GM23338 (cell line): Measurements from ENCODE around the gene GET4. TPM values are rescaled to one million over a fixed set of nuclear protein-coding genes. Genes with fewer than 3 reads are reported as not detected.
A peak's percentile ranks its signal among the peaks of the same experiment; 100 is the strongest.

Experiments used
- ATAC-seq: fragments of 200-7000 bp; cut with Tn5 transposase; 3 replicates; pipeline ENCODE4 v1.9.1; 2020
- DNase-seq: peaks from one replicate; pipeline ENCODE4 v3.0.0-alpha.2; 2015; ENCODE audit warnings: low spot score
- H2AFZ ChIP-seq: fragments of 200-600 bp; sonication (generic); 2 replicates; pipeline ENCODE4 v1.8.0; 2016; ENCODE audit warnings: antibody characterized with exemption, mild to moderate bottlenecking, moderate library complexity
- H3F3A ChIP-seq: fragments of 200-600 bp; sonication (generic); replicated peaks from 2 replicates; pipeline ENCODE4 v1.8.0; 2017; ENCODE audit warnings: antibody characterized with exemption, mixed run types, low read depth
- H3K27ac ChIP-seq: fragments of 200-600 bp; sonication (generic); 2 replicates; pipeline ENCODE4 v1.6.1; 2016; ENCODE audit warnings: low read depth
- H3K27me3 ChIP-seq: fragments of 200-600 bp; sonication (generic); 2 replicates; pipeline ENCODE4 v1.8.0; 2016; ENCODE audit warnings: mild to moderate bottlenecking, mixed run types, moderate library complexity; ENCODE audit not compliant: insufficient read depth
- H3K36me3 ChIP-seq: fragments of 200-600 bp; sonication (generic); 2 replicates; pipeline ENCODE4 v1.8.0; 2016; ENCODE audit warnings: mild to moderate bottlenecking; ENCODE audit not compliant: insufficient read depth
- H3K4me1 ChIP-seq: fragments of 200-600 bp; sonication (generic); 2 replicates; pipeline ENCODE4 v1.8.0; 2016; ENCODE audit warnings: mild to moderate bottlenecking, moderate library complexity; ENCODE audit not compliant: insufficient read depth
- H3K4me2 ChIP-seq: fragments of 200-600 bp; sonication (generic); 2 replicates; pipeline ENCODE4 v1.7.1; 2017; ENCODE audit warnings: mixed run types
- H3K4me3 ChIP-seq: fragments of 200-600 bp; sonication (generic); 2 replicates; pipeline ENCODE4 v1.6.1; 2016; ENCODE audit warnings: mixed run types
- H3K79me2 ChIP-seq: fragments of 200-600 bp; sonication (generic); replicated peaks from 2 replicates; pipeline ENCODE4 v1.8.0; 2017; ENCODE audit warnings: mild to moderate bottlenecking; ENCODE audit not compliant: insufficient read depth
- H3K9me2 ChIP-seq: fragments of 200-600 bp; sonication (generic); 2 replicates; pipeline ENCODE4 v1.8.0; 2017; ENCODE audit not compliant: insufficient read depth
- H4K20me1 ChIP-seq: fragments of 200-600 bp; sonication (generic); replicated peaks from 2 replicates; pipeline ENCODE4 v1.8.0; 2017; ENCODE audit warnings: mild to moderate bottlenecking; ENCODE audit not compliant: insufficient read depth
- H3K27ac Mint-ChIP-seq: 2 replicates; pipeline ENCODE4 v1.8.0; 2020; ENCODE audit warnings: inconsistent platforms, mild to moderate bottlenecking, moderate library complexity, mixed read lengths
- H3K27me3 Mint-ChIP-seq: 3 replicates; pipeline ENCODE4 v1.8.0; 2022; ENCODE audit warnings: low read depth, mild to moderate bottlenecking, moderate library complexity, mixed read lengths, inconsistent platforms; ENCODE audit not compliant: insufficient read depth, poor library complexity
- H3K36me3 Mint-ChIP-seq: 3 replicates; pipeline ENCODE4 v1.8.0; 2021; ENCODE audit warnings: low read depth, mild to moderate bottlenecking, inconsistent platforms, moderate library complexity, mixed read lengths
- H3K4me1 Mint-ChIP-seq: 3 replicates; pipeline ENCODE4 v1.8.0; 2020; ENCODE audit warnings: mild to moderate bottlenecking, inconsistent platforms, mixed read lengths
- H3K4me3 Mint-ChIP-seq: 3 replicates; pipeline ENCODE4 v1.8.0; 2021; ENCODE audit warnings: moderate library complexity, mild to moderate bottlenecking, inconsistent platforms, mixed read lengths
- H3K9me3 Mint-ChIP-seq: 3 replicates; pipeline ENCODE4 v1.8.0; 2020; ENCODE audit warnings: moderate library complexity, mild to moderate bottlenecking, inconsistent platforms, mixed read lengths
- CREB1 ChIP-seq: fragments of 250-450 bp; sonication (Bioruptor Pico); IDR thresholded peaks from 2 replicates; pipeline ENCODE4 v1.5.0; 2020; ENCODE audit warnings: low read depth, mild to moderate bottlenecking, moderate library complexity
- EZH2 ChIP-seq: fragments of 200-600 bp; sonication (generic); IDR thresholded peaks from one replicate; pipeline ENCODE4 v1.8.0; 2017; ENCODE audit warnings: antibody characterized with exemption, mild to moderate bottlenecking, low read depth; ENCODE audit not compliant: unreplicated experiment
- EZH2phosphoT487 ChIP-seq: fragments of 200-600 bp; sonication (generic); IDR thresholded peaks from one replicate; pipeline ENCODE4 v1.8.1; 2018; ENCODE audit warnings: antibody characterized with exemption; ENCODE audit not compliant: unreplicated experiment
- NANOG ChIP-seq: IDR thresholded peaks from 2 replicates; pipeline ENCODE4 v1.6.1; 2016; ENCODE audit warnings: antibody characterized with exemption, borderline replicate concordance
- STAT1 ChIP-seq: IDR thresholded peaks from one replicate; pipeline ENCODE4 v1.6.1; 2016; ENCODE audit warnings: antibody characterized with exemption; ENCODE audit not compliant: unreplicated experiment
- ZNF331 ChIP-seq: fragments of 250-450 bp; sonication (Bioruptor Pico); IDR thresholded peaks from 2 replicates; pipeline ENCODE4 v1.5.0; 2020; ENCODE audit warnings: low read depth, mild to moderate bottlenecking, moderate library complexity
- polyA plus RNA-seq: library from polyadenylated mRNA; unstranded; fragments of >200 nt; fragmentation: Nextera tagmentation; extraction: Ambion mirVana; gene quantifications from 2 replicates; pipeline ENCODE4 v1.2.1, GENCODE V29; 2016
- total RNA-seq: library from RNA; depleted of rRNA; stranded (reverse); fragments of >200 nt; shearing (Covaris generic); gene quantifications from 2 replicates; pipeline ENCODE4 v1.2.3, GENCODE V29; 2014
- TF ChIP-seq, protein P1 (sequence below): IDR thresholded peaks from 2 replicates; pipeline ENCODE4 v1.6.1; 2016; ENCODE audit warnings: antibody characterized with exemption
- TF ChIP-seq, protein P2 (sequence below): IDR thresholded peaks from one replicate; pipeline ENCODE4 v1.6.1; 2018; ENCODE audit warnings: antibody characterized with exemption; ENCODE audit not compliant: unreplicated experiment
- TF ChIP-seq, protein P3 (sequence below), 2 experiments: fragments of 200-600 bp in 1 of 2; sonication (generic) in 1 of 2; conservative IDR thresholded peaks; 2 replicates each; pipeline versions ENCODE4 v1.5.1 to v1.6.1; 2016 to 2017; ENCODE audit warnings: antibody characterized with exemption in 2 of 2, low read depth in 2 of 2, mild to moderate bottlenecking in 2 of 2, moderate library complexity in 1 of 2

The GET4 gene
- total and polyA plus RNA-seq, 2 experiments from 2014 or later, result 48.0 to 79.1 TPM

DNA sequence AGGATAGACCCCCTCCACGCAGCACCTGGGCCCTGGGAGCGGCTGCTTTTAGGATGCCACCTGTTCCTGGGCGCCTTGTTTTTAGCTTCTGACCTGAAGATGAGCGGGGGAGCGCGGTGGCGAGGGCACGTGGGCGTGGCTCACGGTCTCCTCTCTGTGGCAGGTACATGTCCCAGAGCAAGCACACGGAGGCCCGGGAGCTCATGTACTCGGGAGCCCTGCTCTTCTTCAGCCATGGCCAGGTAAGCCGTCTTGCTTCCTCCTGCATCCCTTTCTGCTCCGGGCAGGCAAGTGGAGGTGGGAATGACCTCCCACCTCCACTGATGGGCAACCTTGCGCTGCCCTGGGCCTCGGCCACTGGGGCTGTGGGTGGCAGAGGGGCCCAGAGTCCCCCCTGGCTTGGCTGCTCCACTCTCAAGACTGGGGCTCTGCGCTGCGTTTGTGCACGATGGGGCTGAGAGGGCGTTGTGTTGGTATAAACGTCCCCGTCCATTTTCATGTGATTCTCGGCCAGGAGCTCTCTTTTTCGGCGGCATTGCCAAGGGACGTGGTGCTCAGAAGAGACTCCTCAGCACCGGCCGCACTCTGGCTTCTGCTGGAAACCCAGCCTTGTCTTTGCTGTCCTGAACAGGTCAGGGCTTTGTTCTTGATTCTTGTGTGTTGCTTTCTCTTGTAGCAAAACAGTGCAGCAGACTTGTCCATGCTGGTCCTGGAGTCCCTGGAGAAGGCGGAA is 9.7 kb downstream of the GET4 start:
- no peaks in the 10 kb centered on the region for H3K9me2 ChIP-seq
- H3K36me3 Mint-ChIP-seq, result peaks cover 34% of the 10 kb centered on the region
- no peak overlapping the region for H3K4me2 ChIP-seq
- H3K27ac Mint-ChIP-seq, result peak overlapping the region; percentile 52
- H3K9me3 Mint-ChIP-seq, result no peaks in the 10 kb centered on the region
- H2AFZ ChIP-seq, result no peak overlapping the region
- H3K27me3 Mint-ChIP-seq, result peaks cover 2% of the 10 kb centered on the region
- H3K4me3 Mint-ChIP-seq, result no peak overlapping the region
- H3K79me2 ChIP-seq, result peaks cover 83% of the 10 kb centered on the region
- no peak for TF ChIP-seq EZH2phosphoT487
- no peak for TF ChIP-seq ZNF331
- no peak for TF ChIP-seq NANOG
- TF ChIP-seq STAT1, result no peak
- TF ChIP-seq CREB1, result no peak
- TF ChIP-seq, protein P1, sequence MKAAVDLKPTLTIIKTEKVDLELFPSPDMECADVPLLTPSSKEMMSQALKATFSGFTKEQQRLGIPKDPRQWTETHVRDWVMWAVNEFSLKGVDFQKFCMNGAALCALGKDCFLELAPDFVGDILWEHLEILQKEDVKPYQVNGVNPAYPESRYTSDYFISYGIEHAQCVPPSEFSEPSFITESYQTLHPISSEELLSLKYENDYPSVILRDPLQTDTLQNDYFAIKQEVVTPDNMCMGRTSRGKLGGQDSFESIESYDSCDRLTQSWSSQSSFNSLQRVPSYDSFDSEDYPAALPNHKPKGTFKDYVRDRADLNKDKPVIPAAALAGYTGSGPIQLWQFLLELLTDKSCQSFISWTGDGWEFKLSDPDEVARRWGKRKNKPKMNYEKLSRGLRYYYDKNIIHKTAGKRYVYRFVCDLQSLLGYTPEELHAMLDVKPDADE, result no peak
- no peak for TF ChIP-seq EZH2
- TF ChIP-seq, protein P2, sequence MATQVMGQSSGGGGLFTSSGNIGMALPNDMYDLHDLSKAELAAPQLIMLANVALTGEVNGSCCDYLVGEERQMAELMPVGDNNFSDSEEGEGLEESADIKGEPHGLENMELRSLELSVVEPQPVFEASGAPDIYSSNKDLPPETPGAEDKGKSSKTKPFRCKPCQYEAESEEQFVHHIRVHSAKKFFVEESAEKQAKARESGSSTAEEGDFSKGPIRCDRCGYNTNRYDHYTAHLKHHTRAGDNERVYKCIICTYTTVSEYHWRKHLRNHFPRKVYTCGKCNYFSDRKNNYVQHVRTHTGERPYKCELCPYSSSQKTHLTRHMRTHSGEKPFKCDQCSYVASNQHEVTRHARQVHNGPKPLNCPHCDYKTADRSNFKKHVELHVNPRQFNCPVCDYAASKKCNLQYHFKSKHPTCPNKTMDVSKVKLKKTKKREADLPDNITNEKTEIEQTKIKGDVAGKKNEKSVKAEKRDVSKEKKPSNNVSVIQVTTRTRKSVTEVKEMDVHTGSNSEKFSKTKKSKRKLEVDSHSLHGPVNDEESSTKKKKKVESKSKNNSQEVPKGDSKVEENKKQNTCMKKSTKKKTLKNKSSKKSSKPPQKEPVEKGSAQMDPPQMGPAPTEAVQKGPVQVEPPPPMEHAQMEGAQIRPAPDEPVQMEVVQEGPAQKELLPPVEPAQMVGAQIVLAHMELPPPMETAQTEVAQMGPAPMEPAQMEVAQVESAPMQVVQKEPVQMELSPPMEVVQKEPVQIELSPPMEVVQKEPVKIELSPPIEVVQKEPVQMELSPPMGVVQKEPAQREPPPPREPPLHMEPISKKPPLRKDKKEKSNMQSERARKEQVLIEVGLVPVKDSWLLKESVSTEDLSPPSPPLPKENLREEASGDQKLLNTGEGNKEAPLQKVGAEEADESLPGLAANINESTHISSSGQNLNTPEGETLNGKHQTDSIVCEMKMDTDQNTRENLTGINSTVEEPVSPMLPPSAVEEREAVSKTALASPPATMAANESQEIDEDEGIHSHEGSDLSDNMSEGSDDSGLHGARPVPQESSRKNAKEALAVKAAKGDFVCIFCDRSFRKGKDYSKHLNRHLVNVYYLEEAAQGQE, result no peak
- H4K20me1 ChIP-seq, result peaks cover 30% of the 10 kb centered on the region
- no peak for ATAC-seq
- H3K27ac ChIP-seq, result 0 out of 2 replicates have a peak overlapping the region, but pooled peaks have one; percentile 32
- no peaks in the 10 kb centered on the region for H3F3A ChIP-seq
- no peak overlapping the region for H3K4me3 ChIP-seq
- no peaks in the 10 kb centered on the region; the same call in 1 of the 2 replicates for H3K4me1 ChIP-seq
- peaks cover 15% of the 10 kb centered on the region for H3K4me1 Mint-ChIP-seq
- DNase-seq, result no peak
- H3K27me3 ChIP-seq, result no peaks in the 10 kb centered on the region
- H3K36me3 ChIP-seq, result no peaks in the 10 kb centered on the region

DNA sequence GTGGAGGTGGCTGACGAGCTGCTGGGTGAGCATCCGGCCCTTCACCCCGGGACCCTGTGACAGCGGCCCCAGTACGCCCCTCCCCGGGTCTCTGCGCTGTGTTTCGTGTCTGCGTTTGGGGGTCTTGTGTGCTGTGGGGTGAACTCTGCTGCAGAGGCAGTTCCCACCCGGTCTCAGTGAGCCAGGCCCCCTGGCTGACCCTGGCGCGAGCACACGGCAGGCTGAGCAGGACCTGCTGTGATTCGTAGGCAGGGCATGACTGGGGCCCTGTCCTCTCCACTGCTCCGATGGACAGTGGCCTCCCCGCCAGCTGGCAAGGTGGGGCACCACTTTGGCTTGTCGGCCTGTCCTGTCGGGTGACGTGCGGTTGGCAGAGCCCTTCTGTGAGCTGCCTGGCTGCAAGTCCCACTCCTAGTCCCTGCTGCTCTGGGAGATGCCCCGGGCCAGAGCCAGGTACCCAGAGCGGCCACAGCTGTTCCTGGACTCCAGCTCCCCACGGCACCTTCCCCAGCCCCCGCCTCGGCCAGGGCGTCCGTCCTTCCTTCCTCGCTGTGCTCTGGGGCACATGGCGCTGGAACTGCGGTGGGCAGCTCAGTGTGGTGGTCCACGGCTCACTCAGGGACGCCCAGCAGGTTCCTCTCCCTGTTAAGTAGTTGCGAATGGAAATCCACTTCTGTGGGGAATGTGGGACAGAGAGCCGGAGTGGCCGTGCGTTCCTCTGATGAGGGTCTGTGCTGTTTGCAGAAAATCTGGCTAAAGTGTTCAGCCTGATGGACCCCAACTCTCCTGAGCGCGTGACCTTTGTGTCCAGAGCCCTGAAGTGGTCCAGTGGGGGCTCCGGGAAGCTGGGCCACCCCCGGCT is 10.5 kb downstream of the GET4 start:
- H3F3A ChIP-seq, result no peaks in the 10 kb centered on the region
- peaks cover 22% of the 10 kb centered on the region for H4K20me1 ChIP-seq
- Mint-ChIP-seq H3K9me3 (no peaks in the 10 kb centered on the region), H3K27ac (0 out of 2 replicates have a peak overlapping the region, but pooled peaks have one; percentile 52), H3K4me3 (no peak overlapping the region), H3K27me3 (peaks cover 2% of the 10 kb centered on the region), H3K4me1 (peaks cover 13% of the 10 kb centered on the region), H3K36me3 (peaks cover 39% of the 10 kb centered on the region)
- H3K4me2 ChIP-seq, result no peak overlapping the region
- ATAC-seq (no peak), DNase-seq (no peak)
- H3K27ac ChIP-seq, result 0 out of 2 replicates have a peak overlapping the region, but pooled peaks have one; percentile 32
- no peaks in the 10 kb centered on the region for H3K9me2 ChIP-seq
- no peak overlapping the region for H2AFZ ChIP-seq
- 0 out of 2 replicates have a peak, but pooled peaks cover 6% of the 10 kb centered on the region for H3K36me3 ChIP-seq
- H3K4me3 ChIP-seq, result no peak overlapping the region
- peaks cover 75% of the 10 kb centered on the region for H3K79me2 ChIP-seq
- no peaks in the 10 kb centered on the region; the same call in 1 of the 2 replicates for H3K4me1 ChIP-seq
- no peaks in the 10 kb centered on the region for H3K27me3 ChIP-seq
- TF ChIP-seq EZH2phosphoT487, result no peak
- TF ChIP-seq, protein P3, sequence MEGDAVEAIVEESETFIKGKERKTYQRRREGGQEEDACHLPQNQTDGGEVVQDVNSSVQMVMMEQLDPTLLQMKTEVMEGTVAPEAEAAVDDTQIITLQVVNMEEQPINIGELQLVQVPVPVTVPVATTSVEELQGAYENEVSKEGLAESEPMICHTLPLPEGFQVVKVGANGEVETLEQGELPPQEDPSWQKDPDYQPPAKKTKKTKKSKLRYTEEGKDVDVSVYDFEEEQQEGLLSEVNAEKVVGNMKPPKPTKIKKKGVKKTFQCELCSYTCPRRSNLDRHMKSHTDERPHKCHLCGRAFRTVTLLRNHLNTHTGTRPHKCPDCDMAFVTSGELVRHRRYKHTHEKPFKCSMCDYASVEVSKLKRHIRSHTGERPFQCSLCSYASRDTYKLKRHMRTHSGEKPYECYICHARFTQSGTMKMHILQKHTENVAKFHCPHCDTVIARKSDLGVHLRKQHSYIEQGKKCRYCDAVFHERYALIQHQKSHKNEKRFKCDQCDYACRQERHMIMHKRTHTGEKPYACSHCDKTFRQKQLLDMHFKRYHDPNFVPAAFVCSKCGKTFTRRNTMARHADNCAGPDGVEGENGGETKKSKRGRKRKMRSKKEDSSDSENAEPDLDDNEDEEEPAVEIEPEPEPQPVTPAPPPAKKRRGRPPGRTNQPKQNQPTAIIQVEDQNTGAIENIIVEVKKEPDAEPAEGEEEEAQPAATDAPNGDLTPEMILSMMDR (conservative IDR thresholded peaks at IDR 0.05; ENCODE audit: low read depth in 2 of 2), result no peak
- no peak for TF ChIP-seq EZH2
- TF ChIP-seq, protein P1, result no peak
